SK-N-SH treated with all-trans-retinoic acid at 6 μM for 48 hours (cell line): ENCODE data around the gene EXOSC1.

Source experiments
- ATAC-seq: fragments of 200-7000 bp; cut with Tn5 transposase; 3 replicates; pipeline ENCODE4 v1.9.1; 2020; ENCODE audit warnings: mild to moderate bottlenecking, moderate library complexity
- ARNTL ChIP-seq: fragments of 450-650 bp; formaldehyde crosslinking; IDR thresholded peaks from 2 replicates; pipeline ENCODE4 v1.5.0; 2020; ENCODE audit warnings: low read depth, mild to moderate bottlenecking, moderate library complexity, borderline replicate concordance
- BACH2 ChIP-seq: fragments of 250-450 bp; sonication (Bioruptor Pico); IDR thresholded peaks from 2 replicates; pipeline ENCODE4 v1.9.0; 2021; ENCODE audit warnings: mild to moderate bottlenecking, borderline replicate concordance
- CSDC2 ChIP-seq: fragments of 250-450 bp; sonication (Bioruptor Pico); IDR thresholded peaks from 2 replicates; pipeline ENCODE4 v1.5.0; 2020; ENCODE audit warnings: mild to moderate bottlenecking, moderate library complexity
- ESRRG ChIP-seq: fragments of 250-450 bp; sonication (Bioruptor Pico); IDR thresholded peaks from 2 replicates; pipeline ENCODE4 v1.6.1; 2021; ENCODE audit warnings: mild to moderate bottlenecking
- GLIS3 ChIP-seq: fragments of 250-450 bp; sonication (Bioruptor Pico); IDR thresholded peaks from 2 replicates; pipeline ENCODE4 v1.5.0; 2020; ENCODE audit warnings: mild to moderate bottlenecking, moderate library complexity
- OSR1 ChIP-seq: fragments of 250-450 bp; sonication (Bioruptor Pico); IDR thresholded peaks from 2 replicates; pipeline ENCODE4 v1.8.0; 2022; ENCODE audit warnings: moderate library complexity, mild to moderate bottlenecking, inconsistent platforms
- PPARA ChIP-seq: fragments of 250-450 bp; sonication (Bioruptor Pico); IDR thresholded peaks from 2 replicates; pipeline ENCODE4 v1.5.0; 2020; ENCODE audit warnings: mild to moderate bottlenecking, borderline replicate concordance
- RARB ChIP-seq: fragments of 250-450 bp; sonication (Bioruptor Pico); IDR thresholded peaks from 2 replicates; pipeline ENCODE4 v1.8.0; 2021; ENCODE audit warnings: mild to moderate bottlenecking, moderate library complexity
- TCF4 ChIP-seq: fragments of 250-450 bp; sonication (Bioruptor Pico); IDR thresholded peaks from 2 replicates; pipeline ENCODE4 v1.8.0; 2021; ENCODE audit warnings: mild to moderate bottlenecking, moderate library complexity, borderline replicate concordance
- TOX ChIP-seq: fragments of 250-450 bp; sonication (Bioruptor Pico); IDR thresholded peaks from 2 replicates; pipeline ENCODE4 v1.8.0; 2021; ENCODE audit warnings: mild to moderate bottlenecking, moderate library complexity, borderline replicate concordance
- ZC3H10 ChIP-seq: fragments of 250-450 bp; sonication (Bioruptor Pico); IDR thresholded peaks from 2 replicates; pipeline ENCODE4 v1.5.1; 2021; ENCODE audit warnings: mild to moderate bottlenecking, moderate library complexity
- ZFP3 ChIP-seq: fragments of 250-450 bp; sonication (Bioruptor Pico); IDR thresholded peaks from 2 replicates; pipeline ENCODE4 v1.5.0; 2020; ENCODE audit warnings: mild to moderate bottlenecking, moderate library complexity
- ZFP30 ChIP-seq: fragments of 450-650 bp; formaldehyde crosslinking; IDR thresholded peaks from 2 replicates; pipeline ENCODE4 v1.5.0; 2022; ENCODE audit warnings: mild to moderate bottlenecking, moderate library complexity
- ZNF565 ChIP-seq: fragments of 450-650 bp; formaldehyde crosslinking; conservative IDR thresholded peaks from 2 replicates; pipeline ENCODE4 v1.5.0; 2020; ENCODE audit warnings: low read depth, mild to moderate bottlenecking, moderate library complexity
- ZNF70 ChIP-seq: fragments of 450-650 bp; formaldehyde crosslinking; IDR thresholded peaks from 2 replicates; pipeline ENCODE4 v1.5.0; 2020; ENCODE audit warnings: mild to moderate bottlenecking, moderate library complexity
- ZNF8 ChIP-seq: fragments of 450-650 bp; formaldehyde crosslinking; IDR thresholded peaks from 2 replicates; pipeline ENCODE4 v1.5.0; 2020; ENCODE audit warnings: mild to moderate bottlenecking, moderate library complexity
- TF ChIP-seq, protein P1 (sequence below): fragments of 250-450 bp; sonication (Bioruptor Pico); IDR thresholded peaks from 2 replicates; pipeline ENCODE4 v1.5.1; 2020; ENCODE audit warnings: low read depth, mild to moderate bottlenecking, moderate library complexity
- TF ChIP-seq, protein P2 (sequence below): fragments of 250-450 bp; sonication (Bioruptor Pico); IDR thresholded peaks from 2 replicates; pipeline ENCODE4 v1.8.0; 2021; ENCODE audit warnings: low read depth, mild to moderate bottlenecking, moderate library complexity, borderline replicate concordance
- TF ChIP-seq, protein P3 (sequence below): fragments of 250-450 bp; sonication (Bioruptor Pico); IDR thresholded peaks from 2 replicates; pipeline ENCODE4 v1.5.0; 2020; ENCODE audit warnings: mild to moderate bottlenecking, moderate library complexity
- TF ChIP-seq, protein P4 (sequence below): fragments of 250-450 bp; sonication (Bioruptor Pico); IDR thresholded peaks from 2 replicates; pipeline ENCODE4 v1.8.0; 2020; ENCODE audit warnings: mild to moderate bottlenecking, moderate library complexity, borderline replicate concordance
- TF ChIP-seq, protein P5 (sequence below): fragments of 250-450 bp; sonication (Bioruptor Pico); IDR thresholded peaks from 2 replicates; pipeline ENCODE4 v1.5.1; 2021; ENCODE audit warnings: mild to moderate bottlenecking, moderate library complexity

EXOSC1 gene

DNA sequence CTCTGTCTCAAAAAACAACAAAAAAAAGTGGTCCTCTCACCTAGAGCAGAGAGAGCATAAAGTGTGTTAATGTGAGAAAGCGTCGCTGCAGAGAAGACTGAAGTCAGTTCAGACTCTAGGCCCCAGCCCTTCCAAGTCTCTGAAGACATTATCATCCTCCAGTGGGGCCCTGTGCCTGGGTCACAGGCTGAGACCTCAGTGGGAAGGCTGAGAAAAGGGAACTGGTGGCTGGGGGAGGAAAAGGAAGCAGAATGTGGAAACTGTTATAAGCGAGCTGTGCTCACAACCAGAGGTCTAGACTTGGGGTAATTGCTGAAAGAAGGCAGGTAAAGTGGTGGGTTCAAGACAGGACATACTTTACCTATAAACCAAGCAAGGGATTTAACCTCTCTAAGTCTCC lies 39.7 kb downstream of the EXOSC1 start:
- TF ChIP-seq ZNF8 (no peak), CSDC2 (CRISPR knock-in tag) (no peak), ZFP30 (CRISPR knock-in tag) (no peak), OSR1 (CRISPR knock-in tag) (no peak), ZNF565 (CRISPR knock-in tag) (no peak), RARB (CRISPR knock-in tag) (no peak), PPARA (no peak), ZNF70 (CRISPR knock-in tag) (no peak), ZFP3 (no peak), ARNTL (CRISPR knock-in tag) (no peak), BACH2 (no peak)
- TF ChIP-seq, protein P1, sequence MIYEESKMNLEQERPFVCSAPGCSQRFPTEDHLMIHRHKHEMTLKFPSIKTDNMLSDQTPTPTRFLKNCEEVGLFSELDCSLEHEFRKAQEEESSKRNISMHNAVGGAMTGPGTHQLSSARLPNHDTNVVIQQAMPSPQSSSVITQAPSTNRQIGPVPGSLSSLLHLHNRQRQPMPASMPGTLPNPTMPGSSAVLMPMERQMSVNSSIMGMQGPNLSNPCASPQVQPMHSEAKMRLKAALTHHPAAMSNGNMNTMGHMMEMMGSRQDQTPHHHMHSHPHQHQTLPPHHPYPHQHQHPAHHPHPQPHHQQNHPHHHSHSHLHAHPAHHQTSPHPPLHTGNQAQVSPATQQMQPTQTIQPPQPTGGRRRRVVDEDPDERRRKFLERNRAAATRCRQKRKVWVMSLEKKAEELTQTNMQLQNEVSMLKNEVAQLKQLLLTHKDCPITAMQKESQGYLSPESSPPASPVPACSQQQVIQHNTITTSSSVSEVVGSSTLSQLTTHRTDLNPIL = no peak
- TF ChIP-seq, protein P2, sequence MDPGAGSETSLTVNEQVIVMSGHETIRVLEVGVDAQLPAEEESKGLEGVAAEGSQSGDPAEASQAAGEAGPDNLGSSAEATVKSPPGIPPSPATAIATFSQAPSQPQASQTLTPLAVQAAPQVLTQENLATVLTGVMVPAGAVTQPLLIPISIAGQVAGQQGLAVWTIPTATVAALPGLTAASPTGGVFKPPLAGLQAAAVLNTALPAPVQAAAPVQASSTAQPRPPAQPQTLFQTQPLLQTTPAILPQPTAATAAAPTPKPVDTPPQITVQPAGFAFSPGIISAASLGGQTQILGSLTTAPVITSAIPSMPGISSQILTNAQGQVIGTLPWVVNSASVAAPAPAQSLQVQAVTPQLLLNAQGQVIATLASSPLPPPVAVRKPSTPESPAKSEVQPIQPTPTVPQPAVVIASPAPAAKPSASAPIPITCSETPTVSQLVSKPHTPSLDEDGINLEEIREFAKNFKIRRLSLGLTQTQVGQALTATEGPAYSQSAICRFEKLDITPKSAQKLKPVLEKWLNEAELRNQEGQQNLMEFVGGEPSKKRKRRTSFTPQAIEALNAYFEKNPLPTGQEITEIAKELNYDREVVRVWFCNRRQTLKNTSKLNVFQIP = no peak
- TF ChIP-seq, protein P3, sequence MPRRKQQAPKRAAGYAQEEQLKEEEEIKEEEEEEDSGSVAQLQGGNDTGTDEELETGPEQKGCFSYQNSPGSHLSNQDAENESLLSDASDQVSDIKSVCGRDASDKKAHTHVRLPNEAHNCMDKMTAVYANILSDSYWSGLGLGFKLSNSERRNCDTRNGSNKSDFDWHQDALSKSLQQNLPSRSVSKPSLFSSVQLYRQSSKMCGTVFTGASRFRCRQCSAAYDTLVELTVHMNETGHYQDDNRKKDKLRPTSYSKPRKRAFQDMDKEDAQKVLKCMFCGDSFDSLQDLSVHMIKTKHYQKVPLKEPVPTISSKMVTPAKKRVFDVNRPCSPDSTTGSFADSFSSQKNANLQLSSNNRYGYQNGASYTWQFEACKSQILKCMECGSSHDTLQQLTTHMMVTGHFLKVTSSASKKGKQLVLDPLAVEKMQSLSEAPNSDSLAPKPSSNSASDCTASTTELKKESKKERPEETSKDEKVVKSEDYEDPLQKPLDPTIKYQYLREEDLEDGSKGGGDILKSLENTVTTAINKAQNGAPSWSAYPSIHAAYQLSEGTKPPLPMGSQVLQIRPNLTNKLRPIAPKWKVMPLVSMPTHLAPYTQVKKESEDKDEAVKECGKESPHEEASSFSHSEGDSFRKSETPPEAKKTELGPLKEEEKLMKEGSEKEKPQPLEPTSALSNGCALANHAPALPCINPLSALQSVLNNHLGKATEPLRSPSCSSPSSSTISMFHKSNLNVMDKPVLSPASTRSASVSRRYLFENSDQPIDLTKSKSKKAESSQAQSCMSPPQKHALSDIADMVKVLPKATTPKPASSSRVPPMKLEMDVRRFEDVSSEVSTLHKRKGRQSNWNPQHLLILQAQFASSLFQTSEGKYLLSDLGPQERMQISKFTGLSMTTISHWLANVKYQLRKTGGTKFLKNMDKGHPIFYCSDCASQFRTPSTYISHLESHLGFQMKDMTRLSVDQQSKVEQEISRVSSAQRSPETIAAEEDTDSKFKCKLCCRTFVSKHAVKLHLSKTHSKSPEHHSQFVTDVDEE = no peak
- TF ChIP-seq, protein P4, sequence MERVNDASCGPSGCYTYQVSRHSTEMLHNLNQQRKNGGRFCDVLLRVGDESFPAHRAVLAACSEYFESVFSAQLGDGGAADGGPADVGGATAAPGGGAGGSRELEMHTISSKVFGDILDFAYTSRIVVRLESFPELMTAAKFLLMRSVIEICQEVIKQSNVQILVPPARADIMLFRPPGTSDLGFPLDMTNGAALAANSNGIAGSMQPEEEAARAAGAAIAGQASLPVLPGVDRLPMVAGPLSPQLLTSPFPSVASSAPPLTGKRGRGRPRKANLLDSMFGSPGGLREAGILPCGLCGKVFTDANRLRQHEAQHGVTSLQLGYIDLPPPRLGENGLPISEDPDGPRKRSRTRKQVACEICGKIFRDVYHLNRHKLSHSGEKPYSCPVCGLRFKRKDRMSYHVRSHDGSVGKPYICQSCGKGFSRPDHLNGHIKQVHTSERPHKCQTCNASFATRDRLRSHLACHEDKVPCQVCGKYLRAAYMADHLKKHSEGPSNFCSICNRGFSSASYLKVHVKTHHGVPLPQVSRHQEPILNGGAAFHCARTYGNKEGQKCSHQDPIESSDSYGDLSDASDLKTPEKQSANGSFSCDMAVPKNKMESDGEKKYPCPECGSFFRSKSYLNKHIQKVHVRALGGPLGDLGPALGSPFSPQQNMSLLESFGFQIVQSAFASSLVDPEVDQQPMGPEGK (CRISPR knock-in tag) = no peak
- TF ChIP-seq, all 23 proteins: peak for 0
- ATAC-seq = no peak

DNA sequence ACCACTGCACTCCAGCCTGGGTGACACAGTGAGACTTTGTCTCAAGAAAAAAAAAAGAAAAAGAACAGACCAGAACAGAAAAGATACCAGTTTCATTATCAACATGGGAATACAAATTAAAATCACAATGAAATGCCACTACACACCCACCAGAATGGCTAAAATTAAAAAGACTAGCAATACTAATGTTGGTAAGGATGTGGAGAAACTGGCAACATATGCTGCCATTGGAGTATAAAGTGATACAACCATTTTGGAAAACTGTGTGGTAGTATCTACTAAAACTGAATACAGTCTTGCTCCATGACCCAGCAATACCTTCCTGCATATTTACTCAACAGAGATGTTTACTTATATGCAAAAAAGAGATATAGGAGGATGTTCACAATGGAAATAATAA lies 41.8 kb downstream of the EXOSC1 start:
- no peak for ATAC-seq

DNA sequence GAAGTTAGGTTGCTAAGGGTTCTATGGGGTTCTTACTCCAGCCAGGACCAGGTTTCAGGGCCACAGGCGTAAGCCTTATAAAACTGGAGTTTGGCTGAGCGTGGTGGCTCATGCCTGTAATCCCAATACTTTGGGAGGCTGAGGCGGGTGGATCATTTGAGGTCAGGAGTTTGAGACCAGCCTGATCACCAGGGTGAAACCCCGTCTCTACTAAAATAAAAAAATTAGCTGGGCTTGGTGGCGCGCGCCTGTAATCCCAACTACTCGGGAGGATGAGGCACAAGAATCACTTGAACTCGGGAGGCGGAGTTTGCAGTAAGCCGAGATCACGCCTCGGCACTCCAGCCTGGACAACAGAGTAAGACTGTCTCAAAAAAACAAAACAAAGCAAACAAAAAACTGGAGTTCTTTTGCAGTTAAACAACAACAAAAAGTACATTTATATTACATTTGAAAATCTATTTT lies 44.3 kb downstream of the EXOSC1 start:
- TF ChIP-seq ESRRG (CRISPR knock-in tag) = no peak
- ATAC-seq = no peak

More for the DNA sequence above, 41.8 kb downstream of the EXOSC1 start:
- TF ChIP-seq, protein P1 = no peak
- TF ChIP-seq, protein P5, sequence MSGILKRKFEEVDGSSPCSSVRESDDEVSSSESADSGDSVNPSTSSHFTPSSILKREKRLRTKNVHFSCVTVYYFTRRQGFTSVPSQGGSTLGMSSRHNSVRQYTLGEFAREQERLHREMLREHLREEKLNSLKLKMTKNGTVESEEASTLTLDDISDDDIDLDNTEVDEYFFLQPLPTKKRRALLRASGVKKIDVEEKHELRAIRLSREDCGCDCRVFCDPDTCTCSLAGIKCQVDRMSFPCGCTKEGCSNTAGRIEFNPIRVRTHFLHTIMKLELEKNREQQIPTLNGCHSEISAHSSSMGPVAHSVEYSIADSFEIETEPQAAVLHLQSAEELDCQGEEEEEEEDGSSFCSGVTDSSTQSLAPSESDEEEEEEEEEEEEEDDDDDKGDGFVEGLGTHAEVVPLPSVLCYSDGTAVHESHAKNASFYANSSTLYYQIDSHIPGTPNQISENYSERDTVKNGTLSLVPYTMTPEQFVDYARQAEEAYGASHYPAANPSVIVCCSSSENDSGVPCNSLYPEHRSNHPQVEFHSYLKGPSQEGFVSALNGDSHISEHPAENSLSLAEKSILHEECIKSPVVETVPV (CRISPR knock-in tag) = no peak

DNA sequence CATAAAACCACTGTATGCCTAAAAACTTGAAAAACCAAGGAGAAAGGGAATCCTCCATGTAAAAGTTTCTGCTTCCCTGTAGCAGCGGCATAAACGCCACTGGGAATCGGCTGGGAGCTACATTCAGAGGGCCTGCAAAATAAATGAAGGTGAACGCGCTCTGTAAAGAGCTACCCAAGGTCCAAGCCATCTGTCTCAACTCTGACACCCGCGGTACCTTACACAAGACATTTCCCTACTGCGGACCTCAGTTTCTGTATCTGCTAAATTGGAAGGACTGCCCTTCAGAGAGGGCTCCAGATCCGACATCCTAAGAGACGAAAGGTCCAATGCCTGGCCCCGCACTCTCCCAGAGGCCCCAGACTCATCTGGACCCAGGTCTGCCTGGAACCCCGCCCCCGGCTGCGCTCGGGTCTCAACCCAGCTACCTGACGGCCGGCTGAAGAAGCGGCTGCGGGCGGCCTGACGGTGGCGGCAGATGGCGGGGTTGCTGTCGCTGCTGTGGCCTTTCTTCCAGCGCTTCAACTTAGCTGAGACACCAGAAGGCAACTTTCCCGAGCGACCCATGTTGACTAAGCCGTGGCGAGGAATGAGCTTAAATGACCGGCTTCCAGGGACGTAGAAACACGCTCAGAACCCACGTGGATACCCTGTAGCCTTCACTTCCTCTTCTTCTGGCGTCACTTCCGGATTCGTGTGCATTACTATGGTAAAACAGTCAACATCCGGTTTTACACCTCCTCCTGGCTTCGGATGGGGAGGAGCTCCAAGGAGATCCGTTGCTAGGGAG lies 44.9 kb downstream of the EXOSC1 start, which contains the start of gene RRP12:
Gene RRP12, minus strand, starts transcription at position 676 of the 790 bp plus-strand sequence. Its CDS starts 109 bp downstream, at position 567.
- ATAC-seq = peak; percentile 91
- TF ChIP-seq, protein P4 (CRISPR knock-in tag) = no peak
- TF ChIP-seq, protein P2 = no peak
- TF ChIP-seq GLIS3 (CRISPR knock-in tag) = no peak
- TF ChIP-seq CSDC2 (CRISPR knock-in tag) = no peak
- TF ChIP-seq ZNF565 (CRISPR knock-in tag) = no peak
- TF ChIP-seq ZFP30 (CRISPR knock-in tag) = no peak
- no peak for TF ChIP-seq TCF4
- TF ChIP-seq TOX = no peak
- no peak for TF ChIP-seq PPARA
- no peak for TF ChIP-seq ZC3H10 (CRISPR knock-in tag)
